ENCODE results near the gene EBNA1BP2.

DNA sequence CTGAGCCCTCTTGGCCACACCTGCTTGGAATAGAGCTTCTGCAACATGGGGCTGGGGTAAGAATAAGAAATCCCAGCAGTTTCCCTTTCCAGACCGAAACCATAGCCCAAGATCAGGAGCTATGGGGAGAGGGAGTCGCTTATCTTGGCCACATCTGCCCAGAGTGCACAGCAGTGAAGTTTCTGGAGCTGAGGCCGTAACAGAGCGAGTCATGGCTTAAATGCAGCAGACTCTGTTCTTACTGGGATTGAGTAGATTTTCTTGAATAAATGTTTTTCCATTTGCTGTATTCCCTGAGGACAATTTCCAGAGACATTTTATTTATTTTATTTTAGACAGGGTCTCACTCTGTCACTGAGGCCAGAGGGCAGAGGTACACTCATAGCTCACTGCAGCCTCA lies 33.6 kb upstream of the EBNA1BP2 start:
- TF ChIP-seq, protein P1, sequence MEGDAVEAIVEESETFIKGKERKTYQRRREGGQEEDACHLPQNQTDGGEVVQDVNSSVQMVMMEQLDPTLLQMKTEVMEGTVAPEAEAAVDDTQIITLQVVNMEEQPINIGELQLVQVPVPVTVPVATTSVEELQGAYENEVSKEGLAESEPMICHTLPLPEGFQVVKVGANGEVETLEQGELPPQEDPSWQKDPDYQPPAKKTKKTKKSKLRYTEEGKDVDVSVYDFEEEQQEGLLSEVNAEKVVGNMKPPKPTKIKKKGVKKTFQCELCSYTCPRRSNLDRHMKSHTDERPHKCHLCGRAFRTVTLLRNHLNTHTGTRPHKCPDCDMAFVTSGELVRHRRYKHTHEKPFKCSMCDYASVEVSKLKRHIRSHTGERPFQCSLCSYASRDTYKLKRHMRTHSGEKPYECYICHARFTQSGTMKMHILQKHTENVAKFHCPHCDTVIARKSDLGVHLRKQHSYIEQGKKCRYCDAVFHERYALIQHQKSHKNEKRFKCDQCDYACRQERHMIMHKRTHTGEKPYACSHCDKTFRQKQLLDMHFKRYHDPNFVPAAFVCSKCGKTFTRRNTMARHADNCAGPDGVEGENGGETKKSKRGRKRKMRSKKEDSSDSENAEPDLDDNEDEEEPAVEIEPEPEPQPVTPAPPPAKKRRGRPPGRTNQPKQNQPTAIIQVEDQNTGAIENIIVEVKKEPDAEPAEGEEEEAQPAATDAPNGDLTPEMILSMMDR (IDR thresholded peaks at IDR 0.05; ENCODE audit: insufficient read depth, low read length, poor library complexity, severe bottlenecking) = no peak
- no peak for TF ChIP-seq EZH2phosphoT487 (conservative IDR thresholded peaks at IDR 0.05; ENCODE audit: low read length)
